Ishikawa (cell line): ENCODE results near the gene NFXL1.

Experiments
- CEBPB ChIP-seq: IDR thresholded peaks from 2 replicates; pipeline ENCODE4 v1.6.1; 2012
- CREB1 ChIP-seq: IDR thresholded peaks from 2 replicates; pipeline ENCODE4 v1.6.1; 2012; ENCODE audit warnings: low read depth
- EGR1 ChIP-seq: IDR thresholded peaks from 2 replicates; pipeline ENCODE4 v1.6.1; 2012
- EP300 ChIP-seq: IDR thresholded peaks from 2 replicates; pipeline ENCODE4 v1.6.1; 2012; ENCODE audit warnings: borderline replicate concordance
- FOXM1 ChIP-seq: IDR thresholded peaks from 2 replicates; pipeline ENCODE4 v1.6.1; 2012; ENCODE audit warnings: low read depth, borderline replicate concordance
- NFIC ChIP-seq: IDR thresholded peaks from 2 replicates; pipeline ENCODE4 v1.6.1; 2012
- RAD21 ChIP-seq: IDR thresholded peaks from 2 replicates; pipeline ENCODE4 v1.6.1; 2012; ENCODE audit warnings: low read depth
- REST ChIP-seq: IDR thresholded peaks from 2 replicates; pipeline ENCODE4 v1.6.1; 2012; ENCODE audit warnings: low read depth, mild to moderate bottlenecking
- TAF1 ChIP-seq: IDR thresholded peaks from 2 replicates; pipeline ENCODE4 v1.6.1; 2012; ENCODE audit warnings: low read depth, mild to moderate bottlenecking
- TCF12 ChIP-seq: IDR thresholded peaks from 2 replicates; pipeline ENCODE4 v1.6.1; 2012; ENCODE audit warnings: low read depth
- TEAD4 ChIP-seq: IDR thresholded peaks from 2 replicates; pipeline ENCODE4 v1.6.1; 2012
- USF1 ChIP-seq: IDR thresholded peaks from 2 replicates; pipeline ENCODE4 v1.6.1; 2012
- YY1 ChIP-seq: IDR thresholded peaks from 2 replicates; pipeline ENCODE4 v1.6.1; 2012; ENCODE audit warnings: low read depth
- ZBTB7A ChIP-seq: IDR thresholded peaks from 2 replicates; pipeline ENCODE4 v1.6.1; 2012; ENCODE audit warnings: low read depth
- TF ChIP-seq, protein P1 (sequence below): IDR thresholded peaks from 2 replicates; pipeline ENCODE4 v1.6.1; 2012

NFXL1 gene

GRCh38 chr4:47873877-47874541, 40.4 kb downstream of the NFXL1 start:
- TF ChIP-seq USF1 (no peak), TCF12 (no peak), NFIC (no peak), RAD21 (no peak), ZBTB7A (no peak), EGR1 (no peak), CREB1 (no peak), YY1 (no peak), TAF1 (no peak), TEAD4 (no peak), FOXM1 (no peak), EP300 (no peak), CEBPB (no peak), REST (no peak)
- TF ChIP-seq, protein P1, sequence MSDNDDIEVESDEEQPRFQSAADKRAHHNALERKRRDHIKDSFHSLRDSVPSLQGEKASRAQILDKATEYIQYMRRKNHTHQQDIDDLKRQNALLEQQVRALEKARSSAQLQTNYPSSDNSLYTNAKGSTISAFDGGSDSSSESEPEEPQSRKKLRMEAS = no peak

DNA sequence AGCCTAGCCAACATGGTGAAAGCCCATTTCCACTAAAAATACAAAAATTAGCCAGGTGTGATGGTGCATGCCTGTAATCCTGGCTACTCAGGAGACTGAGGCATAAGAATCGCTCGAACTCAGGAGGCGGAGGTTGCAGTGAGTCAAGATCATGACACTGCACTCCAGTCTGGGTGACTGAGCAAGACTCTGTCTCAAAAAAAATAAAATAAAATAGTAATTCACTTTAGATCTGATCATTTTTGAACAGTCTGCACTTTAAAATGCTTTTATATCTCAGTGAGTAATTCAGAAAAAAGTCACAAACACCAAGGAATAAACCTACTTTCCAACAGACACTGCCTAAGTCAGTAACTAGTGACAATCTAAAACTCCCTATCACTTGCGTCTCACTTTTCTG, 50.9 kb downstream of the NFXL1 start:
- TF ChIP-seq TEAD4 (no peak), ZBTB7A (no peak), FOXM1 (no peak), TAF1 (no peak), TCF12 (no peak), YY1 (no peak), USF1 (no peak)

DNA sequence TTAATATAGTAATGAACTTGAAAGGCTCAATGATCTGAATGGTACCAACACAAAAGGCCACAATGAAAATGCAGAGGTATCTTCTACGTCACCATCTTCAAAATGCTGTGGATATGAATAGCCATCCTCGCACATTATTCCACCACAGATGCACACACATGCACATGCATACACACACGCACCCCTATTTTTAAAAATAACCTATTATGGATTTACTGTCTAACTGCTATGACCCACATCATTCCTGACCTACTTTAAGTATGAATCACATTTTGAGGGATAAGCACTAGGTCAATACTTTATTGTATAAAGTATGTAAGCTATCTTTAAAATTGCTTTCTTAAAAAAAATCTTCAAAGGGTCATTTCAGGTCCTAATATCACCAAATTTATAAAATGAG, 52.1 kb downstream of the NFXL1 start:
- TF ChIP-seq RAD21 (no peak), EGR1 (no peak), YY1 (no peak), TAF1 (no peak), EP300 (no peak), TCF12 (no peak), USF1 (no peak), NFIC (no peak), CREB1 (no peak), CEBPB (no peak), TEAD4 (no peak), FOXM1 (no peak)
- TF ChIP-seq, protein P1 = no peak

- no peak for TF ChIP-seq ZBTB7A
- no peak for TF ChIP-seq USF1
- no peak for TF ChIP-seq NFIC
- TF ChIP-seq EP300 = no peak
- TF ChIP-seq REST = no peak
- no peak for TF ChIP-seq TCF12
- no peak for TF ChIP-seq CEBPB
- no peak for TF ChIP-seq EGR1
- TF ChIP-seq CREB1 = no peak
- TF ChIP-seq RAD21 = no peak
- TF ChIP-seq TEAD4 = no peak
- TF ChIP-seq, protein P1 = no peak
- no peak for TF ChIP-seq FOXM1
- no peak for TF ChIP-seq TAF1
Measured at GRCh38 chr4:47860305-47860704, 54.1 kb downstream of the NFXL1 start.

DNA sequence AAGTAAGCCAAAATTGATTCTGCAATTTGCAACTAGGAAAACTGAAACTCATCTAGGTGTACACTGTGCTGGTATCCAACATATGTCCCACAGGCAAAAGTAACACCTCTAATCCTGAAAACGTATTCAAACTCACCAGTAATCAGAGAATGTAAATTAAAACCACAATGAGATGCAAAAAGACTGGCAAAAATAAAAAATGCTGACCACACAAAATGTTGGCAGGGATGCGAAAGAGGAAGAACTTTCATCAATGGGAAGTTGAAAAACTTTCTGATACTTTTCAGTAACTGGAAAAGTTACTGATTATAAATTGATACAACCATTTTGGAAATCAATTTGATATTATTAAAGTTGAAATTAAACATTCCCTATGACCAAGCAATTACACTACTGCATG, 56.4 kb downstream of the NFXL1 start:
- TF ChIP-seq TAF1 (no peak), NFIC (no peak), EGR1 (no peak), TCF12 (no peak), REST (no peak), TEAD4 (no peak), CREB1 (no peak), ZBTB7A (no peak), RAD21 (no peak), USF1 (no peak), YY1 (no peak), FOXM1 (no peak), EP300 (no peak), CEBPB (no peak)
- TF ChIP-seq, protein P1 = no peak
